ENCODE data around the gene PRCP.
"Not testable (repeated sequence)": the region's sequence is repeated elsewhere in the genome, so short reads cannot be mapped to it uniquely, and the experiment has no call there.

Gene PRCP

GRCh38 chr11:82869657-82870056 is 30.6 kb downstream of the PRCP start:
- no peak for DNase-seq (ENCODE audit: low read depth)

GRCh38 chr11:82867495-82868082 is 32.6 kb downstream of the PRCP start:
- DNase-seq (ENCODE audit: low read depth), result peak; percentile 62

- no peak for DNase-seq (ENCODE audit: low read depth)
These were observed 34.4 kb downstream of the PRCP start for GRCh38 chr11:82865841-82866240.

GRCh38 chr11:82864268-82864667 is 36.0 kb downstream of the PRCP start:
- no peak for DNase-seq (ENCODE audit: low read depth)

GRCh38 chr11:82863209-82863608 is 37.0 kb downstream of the PRCP start:
- no peak for DNase-seq (ENCODE audit: low read depth)

- no peak for DNase-seq (ENCODE audit: low read depth)
These were observed 37.9 kb downstream of the PRCP start for GRCh38 chr11:82862379-82862778.

GRCh38 chr11:82859750-82860149 is 40.5 kb downstream of the PRCP start:
- DNase-seq (ENCODE audit: low read depth), result no peak

- DNase-seq (ENCODE audit: low read depth), result no peak
These were observed 41.6 kb downstream of the PRCP start for GRCh38 chr11:82858556-82859091.

- no peak for DNase-seq (ENCODE audit: low read depth)
These were observed 42.1 kb downstream of the PRCP start for GRCh38 chr11:82858133-82858532.

- DNase-seq (ENCODE audit: low read depth), result no peak
These were observed 43.1 kb downstream of the PRCP start for GRCh38 chr11:82857145-82857544.

GRCh38 chr11:82855616-82856015 is 44.6 kb downstream of the PRCP start:
- DNase-seq (ENCODE audit: low read depth), result no peak

GRCh38 chr11:82854916-82855315 is 45.3 kb downstream of the PRCP start:
- DNase-seq (ENCODE audit: low read depth), result not testable (repeated sequence)

GRCh38 chr11:82854242-82854641 is 46.0 kb downstream of the PRCP start:
- DNase-seq (ENCODE audit: low read depth), result no peak

- DNase-seq (ENCODE audit: low read depth), result no peak
These were observed 51.4 kb downstream of the PRCP start for GRCh38 chr11:82848829-82849228.

- DNase-seq (ENCODE audit: low read depth), result no peak
These were observed 54.6 kb downstream of the PRCP start for GRCh38 chr11:82845356-82846353.

- no peak for DNase-seq (ENCODE audit: low read depth)
These were observed 57.0 kb downstream of the PRCP start for GRCh38 chr11:82843057-82843795.

GRCh38 chr11:82842019-82842418 is 58.2 kb downstream of the PRCP start:
- DNase-seq (ENCODE audit: low read depth), result no peak

- DNase-seq (ENCODE audit: low read depth), result no peak
These were observed 62.6 kb downstream of the PRCP start for GRCh38 chr11:82837650-82838049.

- DNase-seq (ENCODE audit: low read depth), result no peak
These were observed 67.2 kb downstream of the PRCP start for GRCh38 chr11:82832983-82833382.

GRCh38 chr11:82831364-82831763 is 68.9 kb downstream of the PRCP start:
- no peak for DNase-seq (ENCODE audit: low read depth)

GRCh38 chr11:82830746-82831145 is 69.5 kb downstream of the PRCP start:
- no peak for DNase-seq (ENCODE audit: low read depth)

GRCh38 chr11:82829101-82829500 is 71.1 kb downstream of the PRCP start:
- DNase-seq (ENCODE audit: low read depth), result no peak

Measured in stimulated activated CD8-positive, alpha-beta memory T cell treated with anti-CD3 and anti-CD28 coated beads, Interleukin-15, amount 100 ng/mL, for 1 hour (primary cell).